K562 (cell line): Measurements from ENCODE around the gene CCDC201. TPM values are rescaled to one million over a fixed set of nuclear protein-coding genes. Genes with fewer than 3 reads are reported as not detected.

Experiments
- ATAC-seq: fragments of 200-7000 bp; cut with Tn5 transposase; 3 replicates; pipeline ENCODE4 v1.9.1; 2020; ENCODE audit warnings: moderate library complexity
- BruUV-seq: library from RNA; stranded (reverse); fragments of 400-500 nt; replicated peaks from 2 replicates; lab custom pipeline; 2021; lab: Mats Ljungman, UMichigan
- CTCF ChIA-PET: fragments of 300-600 bp; formaldehyde crosslinking; extraction: SDS; loops from one replicate; lab custom pipeline; 2021; ENCODE audit warnings: low intra/inter-chr PET ratio; lab: Yijun Ruan, JAX
- POLR2A ChIA-PET: fragments of 300-600, 350-650 bp; sonication (Branson Sonifier 250); formaldehyde crosslinking; extraction: SDS; loops from one replicate; lab custom pipeline; 2021; ENCODE audit warnings: antibody characterized with exemption, inconsistent platforms; lab: Yijun Ruan, JAX
- DNase-seq, 4 experiments: peaks; one replicate each; pipeline versions ENCODE4 v3.0.0 to v3.0.0-alpha.2; 2011 to 2018; ENCODE audit warnings: low spot score in 3 of 4, mixed read lengths in 3 of 4; ENCODE audit errors: extremely low read depth in 1 of 4
- FAIRE-seq: peaks from 2 replicates; lab custom pipeline; 2011; peaks lifted over from hg19 to GRCh38; lab: Jason Lieb, UNC
- H2AFZ ChIP-seq: 2 replicates; pipeline ENCODE4 v1.6.0; 2011; ENCODE audit warnings: low read depth, low read length, control low read depth, inconsistent platforms
- H3K27ac ChIP-seq: fragments of 200-600 bp; 3 replicates; pipeline ENCODE4 v1.8.0; 2011; ENCODE audit warnings: low read depth, mild to moderate bottlenecking, control low read depth, inconsistent platforms, low read length, moderate library complexity, mixed read lengths; ENCODE audit errors: extremely low read depth
- H3K27me3 ChIP-seq, 2 experiments: fragments of 300-600 bp in 1 of 2; 2 replicates in 1 of 2; 3 replicates in 1 of 2; pipeline versions ENCODE4 v1.6.0 to v1.8.0; 2011; ENCODE audit warnings: inconsistent platforms in 2 of 2, low read length in 2 of 2, mild to moderate bottlenecking in 1 of 2, mixed read lengths in 1 of 2, moderate library complexity in 1 of 2; ENCODE audit not compliant: control insufficient read depth in 2 of 2, insufficient read depth in 2 of 2
- H3K36me3 ChIP-seq: fragments of 300-600 bp; 3 replicates; pipeline ENCODE4 v1.8.0; 2011; ENCODE audit warnings: mild to moderate bottlenecking, low read length, inconsistent platforms; ENCODE audit not compliant: control insufficient read depth, insufficient read depth
- H3K4me1 ChIP-seq, 2 experiments: fragments of 200-600 bp in 1 of 2; replicated peaks in 1 of 2; 2 replicates in 1 of 2; 3 replicates in 1 of 2; pipeline versions ENCODE4 v1.5.1 to v1.8.0; 2011; ENCODE audit warnings: inconsistent platforms in 2 of 2, low read length in 2 of 2, mild to moderate bottlenecking in 1 of 2, mixed read lengths in 1 of 2, moderate library complexity in 1 of 2; ENCODE audit not compliant: control insufficient read depth in 2 of 2, insufficient read depth in 2 of 2
- H3K4me2 ChIP-seq: 2 replicates; pipeline ENCODE4 v1.6.1; 2011; ENCODE audit warnings: low read length, control low read depth, inconsistent platforms, mixed read lengths; ENCODE audit not compliant: insufficient read depth
- H3K4me3 ChIP-seq: fragments of 200-600 bp; sonication (generic), shearing (Covaris generic); 2 replicates; pipeline ENCODE4 v1.5.1; 2016; ENCODE audit warnings: control low read depth, inconsistent platforms
- H3K79me2 ChIP-seq: fragments of 200-600 bp; 3 replicates; pipeline ENCODE4 v1.8.0; 2011; ENCODE audit warnings: low read length, inconsistent platforms; ENCODE audit not compliant: control insufficient read depth, insufficient read depth
- H3K9ac ChIP-seq, 2 experiments: 2 replicates each; pipeline versions ENCODE4 v1.6.0 to v1.6.1; 2011; ENCODE audit warnings: low read depth in 2 of 2, low read length in 2 of 2, control low read depth in 1 of 2, inconsistent platforms in 1 of 2, mild to moderate bottlenecking in 1 of 2, mixed read lengths in 1 of 2; ENCODE audit not compliant: insufficient read depth in 1 of 2
- H3K9me1 ChIP-seq: one replicate; pipeline ENCODE4 v1.6.0; 2011; ENCODE audit warnings: inconsistent platforms, mild to moderate bottlenecking, low read length, moderate library complexity; ENCODE audit not compliant: control insufficient read depth, insufficient read depth
- H3K9me3 ChIP-seq: replicated peaks from 2 replicates; pipeline ENCODE4 v1.5.1; 2011; ENCODE audit warnings: low read depth, low read length, inconsistent platforms; ENCODE audit not compliant: control insufficient read depth, insufficient read depth
- H4K20me1 ChIP-seq: replicated peaks from 2 replicates; pipeline ENCODE4 v1.6.1; 2011; ENCODE audit warnings: low read length, inconsistent platforms, mixed read lengths; ENCODE audit not compliant: control insufficient read depth, insufficient read depth
- CHAMP1 ChIP-seq: fragments of 450-650 bp; IDR thresholded peaks from 2 replicates; pipeline ENCODE4 v1.6.1; 2016; ENCODE audit warnings: mild to moderate bottlenecking
- SAP30 ChIP-seq: fragments of 200-600 bp; sonication (generic); IDR thresholded peaks from 2 replicates; pipeline ENCODE4 v1.6.1; 2012; ENCODE audit warnings: borderline replicate concordance, low read depth, mild to moderate bottlenecking, moderate library complexity, low read length, control low read depth, inconsistent platforms; ENCODE audit not compliant: insufficient read depth, poor library complexity, severe bottlenecking
- WGBS: fragments of 100-300 bp; shearing (Covaris generic); methylation state at CpG from one replicate; pipeline ENCODE4 v1.1.6; 2016; ENCODE audit warnings: low coverage, mixed read lengths; ENCODE audit not compliant: insufficient coverage; ENCODE audit errors: missing lambda C conversion rate; 5-methylcytosine and 5-hydroxymethylcytosine counted together
- in situ Hi-C: fragments of 300-500 bp; cut with MboI; formaldehyde crosslinking; loops from 4 replicates; pipeline ENCODE4 v1.15.0; 2018; ENCODE audit warnings: inconsistent platforms, mixed read lengths
- intact Hi-C: fragments of 100-400 bp; cut with micrococcal nuclease; formaldehyde crosslinking; loops from 2 replicates; pipeline ENCODE4 v1.14.2; 2022
- polyA plus RNA-seq, 8 experiments: library from polyadenylated mRNA; depleted of rRNA in 4 of 8; stranded (reverse) in 5 of 8; unstranded in 3 of 8; fragments of >200 nt; fragmentation: Nextera tagmentation in 2 of 8; fragmentation: Illumina TruSeq in 1 of 8; extraction: Ambion mirVana in 2 of 8; extraction: Trizol in 1 of 8; gene quantifications; 2 replicates each; pipeline versions ENCODE4 v1.2.1 to v1.2.3, GENCODE V29; 2011 to 2014; ENCODE audit warnings: inconsistent platforms in 1 of 8, missing spikeins in 1 of 8
- total RNA-seq, 7 experiments: library from RNA; depleted of rRNA in 6 of 7; stranded (reverse); fragments of >200 nt in 6 of 7; fragmentation: Illumina TruSeq in 2 of 7; extraction: Trizol in 2 of 7; gene quantifications; 2 replicates each; pipeline versions ENCODE4 v1.2.1 to v1.2.3, GENCODE V29; 2011 to 2021; ENCODE audit warnings: low replicate concordance in 1 of 7

The CCDC201 gene
- total and polyA plus RNA-seq, 9 of the 15 experiments (the other 6 are each of a cell fraction or from before 2014, with no cell fraction given) = not detected

DNA sequence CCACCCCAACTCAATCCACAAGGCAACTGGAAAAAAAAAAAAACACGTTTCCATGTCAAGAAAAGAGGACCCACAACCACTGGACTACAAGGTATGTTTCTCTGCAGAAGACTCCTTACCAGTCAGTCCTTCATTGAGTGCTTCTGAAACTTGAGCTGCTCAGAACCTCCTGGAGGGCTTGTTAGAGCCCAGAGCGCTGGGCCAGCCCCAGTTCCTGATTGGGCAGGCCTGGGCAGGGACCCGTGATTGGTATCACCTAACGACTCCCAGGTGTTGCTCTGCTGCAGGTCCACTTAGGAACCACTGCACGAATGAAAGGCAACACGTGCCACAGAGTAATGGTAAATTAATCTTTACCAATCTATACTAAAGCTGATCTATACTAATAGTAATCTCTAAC, 473 bp upstream of the CCDC201 start:
- no TSS peak for BruUV-seq
- ChIA-PET CTCF (no interaction called here), POLR2A (no interaction called here)
- ATAC-seq (no peak), FAIRE-seq (no peak), DNase-seq (no peak)
- Histone ChIP-seq H3K9ac (no peak overlapping the region), H2AFZ (no peak overlapping the region), H3K27me3 (no peaks in the 10 kb centered on the region), H3K9me1 (no peaks in the 10 kb centered on the region), H4K20me1 (no peaks in the 10 kb centered on the region), H3K4me1 (no peaks in the 10 kb centered on the region; a peak in 1 of 5 replicates), H3K4me3 (no peak overlapping the region), H3K27ac (no peak overlapping the region), H3K9me3 (no peaks in the 10 kb centered on the region), H3K4me2 (no peak overlapping the region), H3K79me2 (no peaks in the 10 kb centered on the region), H3K36me3 (no peaks in the 10 kb centered on the region)
- WGBS = 2% methylated on average over 5 of the region's 6 CpGs
- TF ChIP-seq CHAMP1 = no peak
- no peak for TF ChIP-seq SAP30
- in situ Hi-C loops = loop anchor here (25.0 kb wide), 1 partner anchor 711 kb away; the partner anchor contains the start of gene RAMP3
- intact Hi-C loops = no loop called here
